Fibroblast of mammary gland (primary cell): Measurements from ENCODE around the gene PSMC4.

ENCODE experiments used
- DNase-seq: peaks from one replicate; pipeline ENCODE4 v3.0.0-alpha.2; 2010; ENCODE audit warnings: low read depth
- H3K4me3 ChIP-seq: 2 replicates; pipeline ENCODE4 v1.5.1; 2011; ENCODE audit warnings: low read depth, mild to moderate bottlenecking, low read length, moderate library complexity; ENCODE audit not compliant: control insufficient read depth
- CTCF ChIP-seq: conservative IDR thresholded peaks from 2 replicates; pipeline ENCODE4 v1.5.1; 2011; ENCODE audit warnings: low read depth, low read length, inconsistent platforms; ENCODE audit not compliant: control insufficient read depth, insufficient read depth

PSMC4 gene

GRCh38 chr19:39996218-39996810, 25.3 kb downstream of the PSMC4 start:
- no peak for TF ChIP-seq CTCF
- peak; percentile 78 for DNase-seq
- H3K4me3 ChIP-seq = peak overlapping the region; percentile 89

GRCh38 chr19:39996811-39997637, 26.1 kb downstream of the PSMC4 start, which contains the start of gene ZNF546:
Gene ZNF546 (plus strand): TSS chr19:39997060. CDS start chr19:39998327, 1,267 bp downstream.
- TF ChIP-seq CTCF = no peak
- peak within 1 kb of the TSS; percentile 89 for H3K4me3 ChIP-seq
- DNase-seq = peak; percentile 93

GRCh38 chr19:39997638-39998216, 26.8 kb downstream of the PSMC4 start:
- TF ChIP-seq CTCF = no peak
- DNase-seq = peak; percentile 91
- peak overlapping the region; percentile 89 for H3K4me3 ChIP-seq

- DNase-seq = peak; percentile 87
- TF ChIP-seq CTCF = no peak
These were observed 27.5 kb downstream of the PSMC4 start for GRCh38 chr19:39998501-39998900.

GRCh38 chr19:40005691-40006272, 34.8 kb downstream of the PSMC4 start:
- no peak for TF ChIP-seq CTCF
- DNase-seq = no peak
- no peak overlapping the region for H3K4me3 ChIP-seq

More at GRCh38 chr19:39998501-39998900, 27.5 kb downstream of the PSMC4 start:
- no peak overlapping the region for H3K4me3 ChIP-seq

GRCh38 chr19:40006273-40006691, 35.3 kb downstream of the PSMC4 start:
- DNase-seq = peak; percentile 94
- TF ChIP-seq CTCF = no peak

More at GRCh38 chr19:40006273-40006691, 35.3 kb downstream of the PSMC4 start:
- no peak overlapping the region for H3K4me3 ChIP-seq
